Activated CD8-positive, alpha-beta memory T cell treated with anti-CD3 and anti-CD28 coated beads for 36 hours (primary cell): ENCODE results near the gene SH3GL1. TPM values are rescaled to one million over a fixed set of nuclear protein-coding genes. Genes with fewer than 3 reads are reported as not detected.

Source experiments
- CTCF ChIA-PET: fragments of 350-600 bp; sonication (Branson Sonifier 250); formaldehyde crosslinking; loops from one replicate; lab custom pipeline; 2021; ENCODE audit warnings: antibody characterized with exemption; lab: Charles Lee
- POLR2A ChIA-PET: fragments of 350-600 bp; sonication (Branson Sonifier 250); formaldehyde crosslinking; loops from one replicate; lab custom pipeline; 2021; ENCODE audit warnings: antibody characterized with exemption; lab: Charles Lee
- total RNA-seq, 2 experiments: library from RNA; stranded (reverse); gene quantifications; one replicate each; pipeline ENCODE4 v1.2.3, GENCODE V29; 2021

The SH3GL1 gene
- total RNA-seq, 2 experiments from 2014 or later: 37.1 to 41.5 TPM

GRCh38 chr19:4406626-4407025, 6.3 kb upstream of the SH3GL1 start:
- ChIA-PET CTCF (interaction anchor here (1.0 to 1.4 kb wide), 2 partner anchors 15 to 55 kb away, joined by 3 to 4 read pairs; no protein-coding TSS in a partner anchor), POLR2A (no interaction called here)

DNA sequence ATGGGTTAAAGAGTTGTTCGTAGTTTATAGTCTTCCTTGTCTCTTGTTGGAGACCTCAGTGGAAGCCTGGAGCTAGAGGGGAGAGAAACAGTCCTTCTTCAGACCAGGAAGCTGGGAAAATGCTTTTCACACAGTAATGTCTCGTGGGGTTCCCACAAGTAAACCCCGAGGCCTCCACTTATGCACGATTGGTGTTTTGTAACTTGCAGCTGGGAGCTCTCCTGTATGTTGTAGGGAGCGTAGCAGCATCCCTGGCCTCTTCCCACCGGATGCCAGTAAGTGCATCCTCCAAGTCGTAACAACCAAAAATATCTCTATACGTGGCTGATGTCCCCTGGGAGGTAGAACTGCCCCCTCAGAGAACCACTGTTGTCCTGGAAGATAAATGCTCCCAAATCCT, 5.6 kb upstream of the SH3GL1 start:
- ChIA-PET POLR2A (interaction anchor here (0.6 kb wide), 1 partner anchor 348 kb away, joined by 3 read pairs; no protein-coding TSS in a partner anchor), CTCF (no interaction called here)

- ChIA-PET POLR2A (interaction anchor here (1.3 kb wide), 1 partner anchor 37 kb away, joined by 3 read pairs; no protein-coding TSS in a partner anchor), CTCF (interaction anchor here (3.2 kb wide), 1 partner anchor 34 kb away, joined by 44 read pairs; no protein-coding TSS in a partner anchor)
These were observed 2.8 kb upstream of the SH3GL1 start for GRCh38 chr19:4403005-4403761.

DNA sequence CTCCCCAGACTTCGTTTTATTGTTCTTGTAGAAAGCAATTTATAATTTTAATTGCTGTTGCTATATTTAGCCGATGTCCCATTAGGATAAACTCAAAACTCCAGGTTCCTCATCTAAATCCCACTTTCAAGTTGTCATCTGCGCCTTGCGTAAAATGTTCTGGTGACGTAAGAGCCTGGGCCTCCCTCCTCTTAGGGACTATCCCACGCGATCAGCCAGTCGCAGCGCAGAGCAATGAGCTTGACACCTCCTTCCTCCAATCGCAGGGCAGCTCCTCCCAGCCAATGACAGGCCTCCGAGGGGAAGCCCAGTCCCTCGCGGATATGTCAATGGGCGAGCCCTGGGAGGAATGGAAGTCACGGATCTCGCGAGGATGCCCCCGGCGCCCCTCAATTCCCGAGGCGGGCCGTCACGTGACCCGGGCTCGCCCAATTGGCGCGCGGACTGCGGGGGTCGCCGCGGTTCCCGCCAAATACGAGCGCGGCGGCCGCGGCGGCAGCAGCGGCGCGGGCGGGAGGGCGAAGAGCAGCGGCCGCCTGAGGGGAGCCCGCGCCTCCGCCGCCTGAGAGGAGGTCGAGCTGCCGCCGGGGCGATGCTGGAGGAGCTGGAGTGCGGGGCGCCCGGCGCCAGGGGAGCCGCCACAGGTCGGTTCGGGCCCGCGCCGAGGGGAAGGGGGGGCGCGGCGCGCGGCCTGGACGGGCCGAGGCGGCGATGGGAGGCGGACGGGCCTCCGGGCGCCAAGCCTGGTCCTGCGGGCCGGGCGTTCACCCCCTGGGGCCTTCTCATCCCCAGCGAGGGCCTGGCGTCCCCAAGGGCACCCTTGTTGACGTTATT, 2.0 kb upstream of the SH3GL1 start, which contains the start of gene CHAF1A:
CHAF1A (plus strand) TSS at position 470 of the 834 bp plus-strand sequence; CDS start at position 593, 123 bp downstream.
- CTCF ChIA-PET: interaction anchor here (0.5 to 3.2 kb wide), 5 partner anchors 33 to 430 kb away, joined by 3 to 44 read pairs (median 4); partner anchors contain the start of gene MPND
- POLR2A ChIA-PET: interaction anchor here (0.6 to 1.3 kb wide), 4 partner anchors 9 to 156 kb away, joined by 3 read pairs; partner anchors contain the start of genes MPND and YJU2

- CTCF ChIA-PET: interaction anchor here (0.5 to 3.2 kb wide), 5 partner anchors 32 to 430 kb away, joined by 3 to 44 read pairs (median 4); no protein-coding TSS in a partner anchor
These were observed 1.4 kb upstream of the SH3GL1 start for GRCh38 chr19:4401769-4402170.

DNA sequence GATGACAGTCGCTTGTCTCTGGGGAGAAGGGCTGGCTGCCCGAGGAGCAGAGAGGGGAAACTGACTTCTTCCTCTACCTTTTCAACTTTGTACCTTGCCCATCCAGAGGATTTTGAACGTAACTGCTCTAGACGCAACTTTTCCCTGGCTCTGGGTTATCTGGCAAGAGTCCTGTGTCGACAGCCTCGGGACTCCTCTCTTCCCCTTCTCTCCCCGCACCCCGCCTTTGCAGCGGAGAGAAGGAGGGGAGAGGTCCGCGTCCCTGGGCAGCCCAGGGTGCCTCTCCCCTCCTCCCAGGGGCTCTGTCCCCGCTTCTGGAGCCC, 574 bp downstream of the SH3GL1 start:
- CTCF ChIA-PET: interaction anchor here (0.6 to 3.2 kb wide), 9 partner anchors 9 to 59 kb away, joined by 3 to 44 read pairs (median 5); no protein-coding TSS in a partner anchor
- POLR2A ChIA-PET: interaction anchor here (1.0 to 1.4 kb wide), 2 partner anchors 30 to 31 kb away, joined by 5 to 6 read pairs; no protein-coding TSS in a partner anchor

More at GRCh38 chr19:4401769-4402170, 1.4 kb upstream of the SH3GL1 start:
- POLR2A ChIA-PET: interaction anchor here (0.6 to 1.3 kb wide), 4 partner anchors 9 to 155 kb away, joined by 3 read pairs; partner anchors contain the start of genes MPND and YJU2

DNA sequence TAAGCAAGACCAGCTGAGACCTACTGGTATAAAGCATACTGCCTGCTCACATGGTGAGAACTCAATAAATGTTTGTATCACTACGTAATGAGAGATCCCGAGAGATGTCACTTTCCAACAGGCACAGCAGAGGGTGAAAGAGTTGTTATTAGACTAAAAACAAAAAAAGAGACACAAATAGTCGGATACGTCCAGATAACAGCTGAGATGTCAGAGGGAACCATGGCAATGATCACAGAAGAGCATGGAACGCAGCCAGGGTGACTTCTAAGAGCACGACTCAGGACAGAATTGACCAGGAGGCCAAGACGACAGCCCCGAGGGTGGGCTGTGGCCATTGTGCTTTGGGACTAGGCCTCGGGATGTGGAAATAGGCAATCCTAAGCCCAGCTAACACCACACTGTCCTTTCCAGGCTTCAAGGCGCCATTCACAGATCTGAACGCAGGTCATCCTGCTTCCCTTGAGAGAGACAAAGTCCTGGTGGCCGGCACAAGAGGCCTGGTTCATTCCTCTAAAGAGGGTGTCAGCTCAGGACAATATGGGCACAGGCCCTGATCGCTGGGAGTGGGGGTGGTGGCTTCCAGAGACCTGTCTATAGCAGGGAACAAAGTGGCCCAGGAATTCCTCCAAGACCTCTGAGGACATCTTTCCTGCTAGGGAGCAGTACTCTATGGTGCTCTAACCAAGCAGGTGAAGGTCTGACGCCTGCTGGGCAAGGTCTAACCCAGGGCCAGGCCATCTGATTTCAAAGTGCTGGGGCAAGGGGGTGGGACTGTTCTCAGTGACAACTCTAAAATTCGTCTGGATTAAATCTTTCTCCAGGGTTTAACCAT, 3.2 kb downstream of the SH3GL1 start:
- POLR2A ChIA-PET: no interaction called here

GRCh38 chr19:4393947-4394590, 6.3 kb downstream of the SH3GL1 start:
- POLR2A ChIA-PET: no interaction called here

More for the DNA sequence above, 3.2 kb downstream of the SH3GL1 start:
- CTCF ChIA-PET: interaction anchor here (1.1 kb wide), 2 partner anchors 27 to 134 kb away, joined by 3 read pairs; no protein-coding TSS in a partner anchor

DNA sequence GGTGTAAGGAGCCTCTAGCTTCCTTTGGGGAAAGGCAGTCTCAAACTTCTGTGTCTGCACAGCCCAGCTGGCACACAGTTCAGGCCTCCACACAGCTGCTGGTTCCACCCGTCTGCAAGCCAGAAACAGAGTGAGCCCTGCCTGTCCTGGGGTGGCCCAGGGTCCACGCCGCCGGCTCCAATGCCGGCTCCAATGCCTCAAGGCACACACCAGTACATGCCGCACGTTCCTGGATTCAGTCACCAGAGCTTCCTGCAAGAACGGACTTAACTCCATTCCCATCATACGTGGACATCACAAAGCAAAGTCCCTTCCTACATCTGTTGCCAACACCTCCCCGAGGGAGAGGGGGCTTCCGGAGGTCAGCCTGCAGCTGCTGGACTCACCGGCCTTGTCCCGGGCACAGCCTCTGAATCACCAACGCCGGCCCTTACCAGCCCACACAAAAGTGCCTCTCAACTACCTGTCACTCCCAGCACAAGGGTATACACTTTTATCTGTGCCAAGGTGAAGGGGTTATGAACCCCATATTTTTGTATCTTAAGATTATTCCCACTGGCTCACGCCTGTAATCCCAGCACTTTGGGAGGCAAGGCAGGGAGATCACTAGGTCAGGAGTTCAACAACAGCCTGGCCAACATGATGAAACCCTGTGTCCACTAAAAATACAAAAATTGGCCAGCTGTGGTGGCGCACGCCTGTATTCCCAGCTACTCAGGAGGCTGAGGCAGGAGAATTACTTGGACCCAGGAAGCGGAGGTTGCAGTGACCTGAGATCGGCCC, 8.5 kb downstream of the SH3GL1 start:
- POLR2A ChIA-PET: no interaction called here
- CTCF ChIA-PET: interaction anchor here (1.0 to 2.2 kb wide), 4 partner anchors 8 to 48 kb away, joined by 3 to 7 read pairs (median 4); partner anchors contain the start of genes MPND and SH3GL1

More at GRCh38 chr19:4393947-4394590, 6.3 kb downstream of the SH3GL1 start:
- CTCF ChIA-PET: interaction anchor here (1.1 to 1.2 kb wide), 2 partner anchors 24 to 42 kb away, joined by 3 to 4 read pairs; no protein-coding TSS in a partner anchor

DNA sequence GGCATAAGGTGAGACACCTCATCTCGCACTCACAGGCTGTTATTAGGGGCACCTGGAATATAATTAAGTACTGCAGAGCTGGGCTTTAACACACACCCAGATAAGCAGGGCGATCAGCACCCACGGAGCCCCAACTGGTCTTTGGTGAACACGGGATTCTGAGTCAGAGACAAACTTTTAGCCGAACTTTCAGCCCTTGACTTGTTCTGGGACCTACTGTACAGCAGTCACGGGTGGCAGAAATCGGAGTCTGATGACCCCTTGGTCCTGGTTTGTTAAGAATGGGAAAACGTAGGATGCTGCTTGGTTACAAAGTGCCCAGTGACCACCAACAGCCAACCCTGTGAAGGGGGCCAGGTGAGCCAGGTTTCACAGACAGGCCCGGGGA, 9.0 kb downstream of the SH3GL1 start:
- ChIA-PET POLR2A (interaction anchor here (0.6 kb wide), 1 partner anchor 18 kb away, joined by 3 read pairs; no protein-coding TSS in a partner anchor), CTCF (interaction anchor here (1.0 to 2.2 kb wide), 4 partner anchors 9 to 48 kb away, joined by 3 to 7 read pairs (median 4); partner anchors contain the start of genes MPND and SH3GL1)

- ChIA-PET CTCF (interaction anchor here (1.0 to 2.2 kb wide), 4 partner anchors 10 to 47 kb away, joined by 3 to 7 read pairs (median 4); partner anchors contain the start of genes MPND and SH3GL1), POLR2A (interaction anchor here (0.6 kb wide), 1 partner anchor 19 kb away, joined by 3 read pairs; no protein-coding TSS in a partner anchor)
These were observed 9.6 kb downstream of the SH3GL1 start for GRCh38 chr19:4390567-4391305.

DNA sequence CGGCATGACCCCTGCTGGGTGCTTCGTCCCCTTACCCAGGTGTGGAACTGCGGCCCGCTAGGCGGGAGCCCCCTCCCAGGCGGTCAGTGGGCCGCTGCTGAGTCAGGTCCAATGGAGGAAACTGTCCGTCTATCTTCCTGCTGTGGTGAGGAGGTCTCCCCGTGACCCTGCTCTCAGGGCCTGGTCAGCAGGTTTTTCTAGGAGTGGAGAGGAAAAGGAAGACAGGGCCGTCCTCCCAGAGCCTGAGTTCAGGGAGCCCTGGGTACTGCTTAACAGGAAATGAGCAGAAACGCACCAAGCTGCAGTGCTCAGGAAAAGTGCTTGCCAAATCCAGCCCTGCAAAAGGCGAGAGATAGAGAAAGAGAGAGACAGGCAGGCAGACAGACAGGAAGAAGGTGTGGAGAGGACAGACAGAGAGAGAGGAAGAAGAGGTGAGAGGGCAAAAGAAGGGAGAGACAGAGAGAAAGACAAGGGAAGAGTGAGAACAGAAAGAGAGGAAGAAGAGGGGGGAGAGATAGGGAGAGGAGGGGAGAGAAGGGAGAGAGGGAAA, 10.3 kb downstream of the SH3GL1 start:
- ChIA-PET POLR2A (no interaction called here), CTCF (interaction anchor here (2.2 kb wide), 2 partner anchors 10 to 11 kb away, joined by 4 to 7 read pairs; partner anchors contain the start of gene SH3GL1)

- CTCF ChIA-PET: interaction anchor here (2.2 kb wide), 2 partner anchors 10 to 11 kb away, joined by 4 to 7 read pairs; partner anchors contain the start of gene SH3GL1
These were observed 10.8 kb downstream of the SH3GL1 start for GRCh38 chr19:4389511-4390016.

GRCh38 chr19:4389064-4389375, 11.3 kb downstream of the SH3GL1 start:
- POLR2A ChIA-PET: no interaction called here
- CTCF ChIA-PET: no interaction called here

More at GRCh38 chr19:4389511-4390016, 10.8 kb downstream of the SH3GL1 start:
- POLR2A ChIA-PET: no interaction called here
